OCI-LY1 (cell line): ENCODE results near the gene MYO10.

ENCODE experiments used
- H2AFZ ChIP-seq: fragments of 200-600 bp; sonication (generic), shearing (Covaris generic); 2 replicates; pipeline ENCODE4 v1.6.0; 2014; ENCODE audit warnings: antibody characterized with exemption, mild to moderate bottlenecking, low read length
- H3F3A ChIP-seq: fragments of 200-600 bp; sonication (generic), shearing (Covaris generic); 2 replicates; pipeline ENCODE4 v1.6.0; 2014; ENCODE audit warnings: mild to moderate bottlenecking, antibody characterized with exemption, low read length, moderate library complexity; ENCODE audit not compliant: insufficient read depth
- H3K27ac ChIP-seq: fragments of 200-600 bp; sonication (generic); 2 replicates; pipeline ENCODE4 v1.5.1; 2014; ENCODE audit warnings: low read length, mixed run types, mild to moderate bottlenecking, low read depth; ENCODE audit not compliant: poor library complexity, severe bottlenecking
- H3K27me3 ChIP-seq: fragments of 200-600 bp; sonication (generic); 2 replicates; pipeline ENCODE4 v1.6.0; 2014; ENCODE audit warnings: antibody characterized with exemption, mild to moderate bottlenecking, low read length, moderate library complexity; ENCODE audit not compliant: insufficient read depth
- H3K36me3 ChIP-seq: fragments of 200-600 bp; sonication (generic); 2 replicates; pipeline ENCODE4 v1.6.1; 2014; ENCODE audit warnings: mild to moderate bottlenecking, antibody characterized with exemption, low read length, moderate library complexity, mixed read lengths; ENCODE audit not compliant: insufficient read depth
- H3K4me1 ChIP-seq: fragments of 200-600 bp; sonication (generic); 2 replicates; pipeline ENCODE4 v1.5.1; 2014; ENCODE audit warnings: mild to moderate bottlenecking, low read length, moderate library complexity; ENCODE audit not compliant: insufficient read depth, severe bottlenecking
- H3K4me2 ChIP-seq: fragments of 200-600 bp; sonication (generic), shearing (Covaris generic); 2 replicates; pipeline ENCODE4 v1.6.1; 2014; ENCODE audit warnings: low read length
- H3K4me3 ChIP-seq: fragments of 200-600 bp; sonication (generic); 2 replicates; pipeline ENCODE4 v1.5.1; 2014; ENCODE audit warnings: low read length, low read depth, mild to moderate bottlenecking, mixed read lengths; ENCODE audit not compliant: poor library complexity, severe bottlenecking
- H3K79me2 ChIP-seq: fragments of 200-600 bp; shearing (Covaris generic); 2 replicates; pipeline ENCODE4 v1.6.1; 2016; ENCODE audit warnings: mixed run types, low read length, mixed read lengths; ENCODE audit not compliant: insufficient read depth
- H3K9ac ChIP-seq: fragments of 200-600 bp; sonication (generic), shearing (Covaris generic); 2 replicates; pipeline ENCODE4 v1.6.1; 2014; ENCODE audit warnings: mild to moderate bottlenecking, low read length, mixed read lengths
- H3K9me2 ChIP-seq: fragments of 200-600 bp; sonication (generic), shearing (Covaris generic); 2 replicates; pipeline ENCODE4 v1.6.1; 2014; ENCODE audit warnings: low read depth, mild to moderate bottlenecking, low read length, mixed read lengths
- H3K9me3 ChIP-seq: fragments of 200-600 bp; shearing (Covaris generic); 2 replicates; pipeline ENCODE4 v1.6.1; 2014; ENCODE audit warnings: low read length, mixed read lengths
- H4K20me1 ChIP-seq: fragments of 200-600 bp; sonication (generic), shearing (Covaris generic); 2 replicates; pipeline ENCODE4 v1.6.0; 2016; ENCODE audit warnings: mild to moderate bottlenecking, low read length; ENCODE audit not compliant: insufficient read depth
- CTCF ChIP-seq: fragments of 200-600 bp; sonication (generic), shearing (Covaris generic); IDR thresholded peaks from 2 replicates; pipeline ENCODE4 v1.5.1; 2017; ENCODE audit warnings: mild to moderate bottlenecking, antibody characterized with exemption, low read length, moderate library complexity, mixed read lengths
- EZH2 ChIP-seq: fragments of 200-600 bp; sonication (generic), shearing (Covaris generic); IDR thresholded peaks from 2 replicates; pipeline ENCODE4 v1.8.0; 2017; ENCODE audit warnings: borderline replicate concordance, mixed run types, mild to moderate bottlenecking, antibody characterized with exemption, low read length, moderate library complexity, mixed read lengths

Gene MYO10

GRCh38 chr5:16844952-16845351 is 91.1 kb downstream of the MYO10 start:
- Histone ChIP-seq H3K4me2 (no peak overlapping the region), H3F3A (no peaks in the 10 kb centered on the region), H3K4me3 (no peak overlapping the region), H3K9me2 (no peaks in the 10 kb centered on the region), H3K9me3 (no peaks in the 10 kb centered on the region), H3K36me3 (no peaks in the 10 kb centered on the region), H2AFZ (no peak overlapping the region), H4K20me1 (no peaks in the 10 kb centered on the region), H3K27me3 (no peaks in the 10 kb centered on the region), H3K79me2 (no peaks in the 10 kb centered on the region), H3K4me1 (no peaks in the 10 kb centered on the region), H3K9ac (no peak overlapping the region), H3K27ac (no peak overlapping the region)
- no peak for TF ChIP-seq EZH2
- no peak for TF ChIP-seq CTCF

- no peak overlapping the region for H3K9ac ChIP-seq
- H3K4me1 ChIP-seq, result no peaks in the 10 kb centered on the region
- H3F3A ChIP-seq, result no peaks in the 10 kb centered on the region
- no peaks in the 10 kb centered on the region for H3K9me3 ChIP-seq
- H3K79me2 ChIP-seq, result no peaks in the 10 kb centered on the region
- no peaks in the 10 kb centered on the region for H3K9me2 ChIP-seq
- H3K4me2 ChIP-seq, result no peak overlapping the region
- H2AFZ ChIP-seq, result no peak overlapping the region
- no peaks in the 10 kb centered on the region for H3K27me3 ChIP-seq
- H4K20me1 ChIP-seq, result no peaks in the 10 kb centered on the region
- no peak overlapping the region for H3K27ac ChIP-seq
- TF ChIP-seq EZH2 (no peak), CTCF (no peak)
- no peaks in the 10 kb centered on the region for H3K36me3 ChIP-seq
- no peak overlapping the region for H3K4me3 ChIP-seq
Measured at GRCh38 chr5:16842896-16843295, 93.2 kb downstream of the MYO10 start.

DNA sequence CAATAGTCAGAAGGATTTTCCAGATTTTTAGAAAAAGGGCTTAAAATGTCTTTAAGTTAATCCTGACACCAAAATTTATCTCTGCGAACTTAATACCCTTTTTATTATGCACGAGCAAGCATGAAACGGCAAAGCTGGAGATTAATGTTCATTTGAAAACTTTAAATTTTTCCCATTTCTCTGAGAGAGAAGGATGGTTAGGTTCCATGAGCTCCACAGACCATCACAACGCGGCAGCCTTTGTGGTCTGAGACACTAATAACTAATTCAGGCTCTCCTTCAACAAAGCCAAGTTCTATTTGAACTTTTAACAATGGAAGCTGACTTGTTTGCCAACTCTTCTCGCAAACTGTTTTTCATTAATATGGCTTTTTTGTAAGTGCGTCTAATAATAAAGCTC is 94.7 kb downstream of the MYO10 start:
- H3K9me3 ChIP-seq, result no peaks in the 10 kb centered on the region
- no peak overlapping the region for H3K9ac ChIP-seq
- H3K36me3 ChIP-seq, result no peaks in the 10 kb centered on the region
- no peaks in the 10 kb centered on the region for H3K9me2 ChIP-seq
- H3F3A ChIP-seq, result no peaks in the 10 kb centered on the region
- H4K20me1 ChIP-seq, result no peaks in the 10 kb centered on the region
- no peak overlapping the region for H3K27ac ChIP-seq
- no peak overlapping the region for H3K4me3 ChIP-seq
- H2AFZ ChIP-seq, result no peak overlapping the region
- H3K79me2 ChIP-seq, result no peaks in the 10 kb centered on the region
- no peak overlapping the region for H3K4me2 ChIP-seq
- no peaks in the 10 kb centered on the region for H3K4me1 ChIP-seq
- TF ChIP-seq EZH2 (no peak), CTCF (no peak)
- H3K27me3 ChIP-seq, result no peaks in the 10 kb centered on the region
